K562 (cell line): ENCODE measurements around the gene RPP21. TPM values are rescaled to one million over a fixed set of nuclear protein-coding genes. Genes with fewer than 3 reads are reported as not detected.

Source experiments
- ATAC-seq: fragments of 200-7000 bp; cut with Tn5 transposase; 3 replicates; pipeline ENCODE4 v1.9.1; 2020; ENCODE audit warnings: moderate library complexity
- BruUV-seq: library from RNA; stranded (reverse); fragments of 400-500 nt; replicated peaks from 2 replicates; lab custom pipeline; 2021; lab: Mats Ljungman, UMichigan
- CTCF ChIA-PET: fragments of 300-600 bp; formaldehyde crosslinking; extraction: SDS; loops from one replicate; lab custom pipeline; 2021; ENCODE audit warnings: low intra/inter-chr PET ratio; lab: Yijun Ruan, JAX
- POLR2A ChIA-PET: fragments of 300-600, 350-650 bp; sonication (Branson Sonifier 250); formaldehyde crosslinking; extraction: SDS; loops from one replicate; lab custom pipeline; 2021; ENCODE audit warnings: antibody characterized with exemption, inconsistent platforms; lab: Yijun Ruan, JAX
- DNase-seq, 4 experiments: peaks; one replicate each; pipeline versions ENCODE4 v3.0.0 to v3.0.0-alpha.2; 2011 to 2018; ENCODE audit warnings: low spot score in 3 of 4, mixed read lengths in 3 of 4; ENCODE audit errors: extremely low read depth in 1 of 4
- FAIRE-seq: peaks from 2 replicates; lab custom pipeline; 2011; peaks lifted over from hg19 to GRCh38; lab: Jason Lieb, UNC
- H2AFZ ChIP-seq: 2 replicates; pipeline ENCODE4 v1.6.0; 2011; ENCODE audit warnings: low read depth, low read length, control low read depth, inconsistent platforms
- H3K27ac ChIP-seq: fragments of 200-600 bp; 3 replicates; pipeline ENCODE4 v1.8.0; 2011; ENCODE audit warnings: low read depth, mild to moderate bottlenecking, control low read depth, inconsistent platforms, low read length, moderate library complexity, mixed read lengths; ENCODE audit errors: extremely low read depth
- H3K27me3 ChIP-seq, 2 experiments: fragments of 300-600 bp in 1 of 2; 2 replicates in 1 of 2; 3 replicates in 1 of 2; pipeline versions ENCODE4 v1.6.0 to v1.8.0; 2011; ENCODE audit warnings: inconsistent platforms in 2 of 2, low read length in 2 of 2, mild to moderate bottlenecking in 1 of 2, mixed read lengths in 1 of 2, moderate library complexity in 1 of 2; ENCODE audit not compliant: control insufficient read depth in 2 of 2, insufficient read depth in 2 of 2
- H3K36me3 ChIP-seq: fragments of 300-600 bp; 3 replicates; pipeline ENCODE4 v1.8.0; 2011; ENCODE audit warnings: mild to moderate bottlenecking, low read length, inconsistent platforms; ENCODE audit not compliant: control insufficient read depth, insufficient read depth
- H3K4me1 ChIP-seq, 2 experiments: fragments of 200-600 bp in 1 of 2; replicated peaks in 1 of 2; 2 replicates in 1 of 2; 3 replicates in 1 of 2; pipeline versions ENCODE4 v1.5.1 to v1.8.0; 2011; ENCODE audit warnings: inconsistent platforms in 2 of 2, low read length in 2 of 2, mild to moderate bottlenecking in 1 of 2, mixed read lengths in 1 of 2, moderate library complexity in 1 of 2; ENCODE audit not compliant: control insufficient read depth in 2 of 2, insufficient read depth in 2 of 2
- H3K4me2 ChIP-seq: 2 replicates; pipeline ENCODE4 v1.6.1; 2011; ENCODE audit warnings: low read length, control low read depth, inconsistent platforms, mixed read lengths; ENCODE audit not compliant: insufficient read depth
- H3K4me3 ChIP-seq: fragments of 200-600 bp; sonication (generic), shearing (Covaris generic); 2 replicates; pipeline ENCODE4 v1.5.1; 2016; ENCODE audit warnings: control low read depth, inconsistent platforms
- H3K79me2 ChIP-seq: fragments of 200-600 bp; 3 replicates; pipeline ENCODE4 v1.8.0; 2011; ENCODE audit warnings: low read length, inconsistent platforms; ENCODE audit not compliant: control insufficient read depth, insufficient read depth
- H3K9ac ChIP-seq, 2 experiments: 2 replicates each; pipeline versions ENCODE4 v1.6.0 to v1.6.1; 2011; ENCODE audit warnings: low read depth in 2 of 2, low read length in 2 of 2, control low read depth in 1 of 2, inconsistent platforms in 1 of 2, mild to moderate bottlenecking in 1 of 2, mixed read lengths in 1 of 2; ENCODE audit not compliant: insufficient read depth in 1 of 2
- H3K9me1 ChIP-seq: one replicate; pipeline ENCODE4 v1.6.0; 2011; ENCODE audit warnings: inconsistent platforms, mild to moderate bottlenecking, low read length, moderate library complexity; ENCODE audit not compliant: control insufficient read depth, insufficient read depth
- H3K9me3 ChIP-seq: replicated peaks from 2 replicates; pipeline ENCODE4 v1.5.1; 2011; ENCODE audit warnings: low read depth, low read length, inconsistent platforms; ENCODE audit not compliant: control insufficient read depth, insufficient read depth
- H4K20me1 ChIP-seq: replicated peaks from 2 replicates; pipeline ENCODE4 v1.6.1; 2011; ENCODE audit warnings: low read length, inconsistent platforms, mixed read lengths; ENCODE audit not compliant: control insufficient read depth, insufficient read depth
- C11orf30 ChIP-seq: fragments of 450-650 bp; IDR thresholded peaks from 2 replicates; pipeline ENCODE4 v1.6.1; 2016; ENCODE audit warnings: low read depth, mild to moderate bottlenecking
- CEBPG ChIP-seq, 3 experiments: fragments of 200-800 bp in 1 of 3; sonication (Bioruptor generic) in 1 of 3; sonication (generic) in 1 of 3; formaldehyde crosslinking in 1 of 3; IDR thresholded peaks in 2 of 3; conservative IDR thresholded peaks in 1 of 3; 2 replicates each; pipeline versions ENCODE4 v1.6.1 to v1.8.0; 2016 to 2022; ENCODE audit warnings: missing compliant biosample characterization in 2 of 3, missing genetic modification characterization in 2 of 3, mild to moderate bottlenecking in 1 of 3, missing genetic modification reagents in 1 of 3
- E2F8 ChIP-seq: fragments of 450-650 bp; IDR thresholded peaks from 2 replicates; pipeline ENCODE4 v1.7.1; 2018; ENCODE audit warnings: mild to moderate bottlenecking, low read depth; ENCODE audit not compliant: partially characterized antibody
- KDM2B ChIP-seq: fragments of 250-450 bp; sonication (Bioruptor Pico); IDR thresholded peaks from 2 replicates; pipeline ENCODE4 v1.8.0; 2021; ENCODE audit warnings: mild to moderate bottlenecking, moderate library complexity
- KDM4B ChIP-seq, 2 experiments: fragments of 450-650 bp in 1 of 2; sonication (generic) in 1 of 2; IDR thresholded peaks; 2 replicates each; pipeline ENCODE4 v1.6.1; 2016 to 2017; ENCODE audit warnings: borderline replicate concordance in 2 of 2, antibody characterized with exemption in 1 of 2, low read depth in 1 of 2, mild to moderate bottlenecking in 1 of 2
- KLF13 ChIP-seq: fragments of 450-650 bp; IDR thresholded peaks from 2 replicates; pipeline ENCODE4 v1.6.1; 2016; ENCODE audit warnings: missing genetic modification characterization, low read depth, mild to moderate bottlenecking, missing compliant biosample characterization, moderate library complexity, borderline replicate concordance
- PPARD ChIP-seq: fragments of 250-450 bp; sonication (Bioruptor Pico); IDR thresholded peaks from 2 replicates; pipeline ENCODE4 v1.8.0; 2022; ENCODE audit warnings: inconsistent platforms, mild to moderate bottlenecking, moderate library complexity
- SIN3A ChIP-seq, 2 experiments: fragments of 150-350 bp in 1 of 2; IDR thresholded peaks; 2 replicates each; pipeline ENCODE4 v1.6.1; 2011 to 2016; ENCODE audit warnings: borderline replicate concordance in 2 of 2, low read depth in 2 of 2, low read length in 2 of 2, mild to moderate bottlenecking in 2 of 2, moderate library complexity in 2 of 2; ENCODE audit not compliant: control insufficient read depth in 1 of 2
- SMAD3 ChIP-seq: fragments of 450-650 bp; formaldehyde crosslinking; conservative IDR thresholded peaks from 2 replicates; pipeline ENCODE4 v1.4.0; 2020; ENCODE audit warnings: mild to moderate bottlenecking
- TAF1 ChIP-seq: IDR thresholded peaks from 2 replicates; pipeline ENCODE4 v1.6.1; 2011; ENCODE audit warnings: mild to moderate bottlenecking, low read length, moderate library complexity; ENCODE audit not compliant: insufficient read depth, control insufficient read depth, severe bottlenecking; ENCODE audit errors: extremely low read depth
- TSC22D4 ChIP-seq: fragments of 450-650 bp; IDR thresholded peaks from 2 replicates; pipeline ENCODE4 v1.6.1; 2016; ENCODE audit warnings: missing genetic modification characterization, missing biosample characterization, control low read depth
- ZNF121 ChIP-seq: sonication (generic); formaldehyde crosslinking; conservative IDR thresholded peaks from 2 replicates; pipeline ENCODE4 v1.8.0; 2022; ENCODE audit warnings: missing genetic modification reagents
- ZNF583 ChIP-seq: fragments of 250-450 bp; sonication (Bioruptor Pico); IDR thresholded peaks from 2 replicates; pipeline ENCODE4 v1.4.0; 2020
- WGBS: fragments of 100-300 bp; shearing (Covaris generic); methylation state at CpG from one replicate; pipeline ENCODE4 v1.1.6; 2016; ENCODE audit warnings: low coverage, mixed read lengths; ENCODE audit not compliant: insufficient coverage; ENCODE audit errors: missing lambda C conversion rate; 5-methylcytosine and 5-hydroxymethylcytosine counted together
- in situ Hi-C: fragments of 300-500 bp; cut with MboI; formaldehyde crosslinking; loops from 4 replicates; pipeline ENCODE4 v1.15.0; 2018; ENCODE audit warnings: inconsistent platforms, mixed read lengths
- intact Hi-C: fragments of 100-400 bp; cut with micrococcal nuclease; formaldehyde crosslinking; loops from 2 replicates; pipeline ENCODE4 v1.14.2; 2022
- polyA plus RNA-seq, 8 experiments: library from polyadenylated mRNA; depleted of rRNA in 4 of 8; stranded (reverse) in 5 of 8; unstranded in 3 of 8; fragments of >200 nt; fragmentation: Nextera tagmentation in 2 of 8; fragmentation: Illumina TruSeq in 1 of 8; extraction: Ambion mirVana in 2 of 8; extraction: Trizol in 1 of 8; gene quantifications; 2 replicates each; pipeline versions ENCODE4 v1.2.1 to v1.2.3, GENCODE V29; 2011 to 2014; ENCODE audit warnings: inconsistent platforms in 1 of 8, missing spikeins in 1 of 8
- total RNA-seq, 7 experiments: library from RNA; depleted of rRNA in 6 of 7; stranded (reverse); fragments of >200 nt in 6 of 7; fragmentation: Illumina TruSeq in 2 of 7; extraction: Trizol in 2 of 7; gene quantifications; 2 replicates each; pipeline versions ENCODE4 v1.2.1 to v1.2.3, GENCODE V29; 2011 to 2021; ENCODE audit warnings: low replicate concordance in 1 of 7

Gene RPP21
- total and polyA plus RNA-seq, 9 of the 15 experiments (the other 6 are each of a cell fraction or from before 2014, with no cell fraction given) = 62.1 to 362 (median 166) TPM

GRCh38 chr6:30325873-30326525 lies 19.0 kb upstream of the RPP21 start (continued):
- no peak for TF ChIP-seq E2F8
- TF ChIP-seq, all 486 proteins: peak for 111

- no peaks in the 10 kb centered on the region for H3K9me1 ChIP-seq
- ChIA-PET POLR2A (interaction anchor here (0.7 to 2.7 kb wide), 15 partner anchors 9 to 549 kb away, joined by 3 to 18 read pairs (median 4); partner anchors contain the start of genes PPP1R11 and RPP21), CTCF (no interaction called here)
- ATAC-seq (peak; percentile 82), DNase-seq (peak; percentile 91 to 94 (median 92)), FAIRE-seq (no peak)
- H3K79me2 ChIP-seq = peaks cover 63% of the 10 kb centered on the region
- H2AFZ ChIP-seq = peak within 1 kb of the TSS; percentile 97
- intact Hi-C loops = loop anchor here (1.0 kb wide), 1 partner anchor 19 kb away; the partner anchor contains the start of gene RPP21
- peak within 1 kb of the TSS; percentile 84 for H3K4me3 ChIP-seq
- no peaks in the 10 kb centered on the region for H3K9me3 ChIP-seq
- H3K4me1 ChIP-seq = peaks cover 22 to 38% of the 10 kb centered on the region in 2 experiments
- peaks cover 9% of the 10 kb centered on the region for H4K20me1 ChIP-seq
- under 1% methylated on average over 76 of the region's 90 CpGs for WGBS
- peak within 1 kb of the TSS; percentile 92 for H3K27ac ChIP-seq
- no TSS peak for BruUV-seq
- in situ Hi-C loops = no loop called here
- peaks cover 46% of the 10 kb centered on the region for H3K36me3 ChIP-seq
- peak within 1 kb of the TSS; percentile 95 for H3K4me2 ChIP-seq
- H3K9ac ChIP-seq = peak within 1 kb of the TSS; percentile 90 to 94
- no peaks in the 10 kb centered on the region for H3K27me3 ChIP-seq
- TF ChIP-seq SMAD3 (CRISPR knock-in tag) = 0 out of 2 replicates have a peak, but pooled peaks have one; percentile 30
- peak; percentile 46; the same call in 1 of the 2 replicates for TF ChIP-seq ZNF583 (CRISPR knock-in tag)
- no peak for TF ChIP-seq CEBPG (CRISPR knock-in tag; IDR thresholded peaks at IDR 0.05)
- no peak for TF ChIP-seq CEBPG (tag; conservative IDR thresholded peaks at IDR 0.05 in 1 of 2, IDR thresholded peaks at IDR 0.05 in 1 of 2)
- no peak for TF ChIP-seq PPARD (CRISPR knock-in tag)
- peak in 1 of 2 experiments; percentile 98; a peak in 1 of 4 replicates for TF ChIP-seq SIN3A (IDR thresholded peaks at IDR 0.05; ENCODE audit: borderline replicate concordance in 2 of 2, control insufficient read depth in 1 of 2, low read depth in 2 of 2, low read length in 2 of 2)
- 0 out of 2 replicates have a peak, but pooled peaks have one; percentile 32 for TF ChIP-seq KDM2B (CRISPR knock-in tag)
- no peak; the same call in 1 of the 2 replicates for TF ChIP-seq KLF13 (tag)
- no peak for TF ChIP-seq ZNF121 (CRISPR knock-in tag)
- no peak for TF ChIP-seq TSC22D4 (tag)
- TF ChIP-seq TAF1 = peak; percentile 75
- peak in 1 of 2 experiments; percentile 71; a peak in 1 of 4 replicates for TF ChIP-seq KDM4B (IDR thresholded peaks at IDR 0.05; ENCODE audit: borderline replicate concordance in 2 of 2, low read depth in 1 of 2)
- peak; percentile 90 for TF ChIP-seq C11orf30
Measured at GRCh38 chr6:30326526-30327231, 18.3 kb upstream of the RPP21 start, which contains the start of gene TRIM39. Gene TRIM39 (plus strand): TSS chr6:30326927. CDS start chr6:30329318, 2,391 bp downstream.
